GM21737 (cell line): Measurements from ENCODE around the gene KAZN.

Source experiments
- ATAC-seq: cut with Tn5 transposase; IDR thresholded peaks from one replicate; pipeline ENCODE4 v1.9.1; 2021; ENCODE audit warnings: mild to moderate bottlenecking, moderate library complexity; ENCODE audit not compliant: unreplicated experiment

KAZN gene

GRCh38 chr1:14875524-14876509 is 277.3 kb downstream of the KAZN start:
- ATAC-seq: no peak

- ATAC-seq: no peak
Measured at GRCh38 chr1:14876747-14877146, 278.3 kb downstream of the KAZN start.

GRCh38 chr1:14877224-14877623 is 278.7 kb downstream of the KAZN start:
- no peak for ATAC-seq

- no peak for ATAC-seq
Measured at GRCh38 chr1:14878124-14878523, 279.6 kb downstream of the KAZN start.

GRCh38 chr1:14878951-14879350 is 280.5 kb downstream of the KAZN start:
- no peak for ATAC-seq

- ATAC-seq: no peak
Measured at GRCh38 chr1:14880456-14881316, 282.2 kb downstream of the KAZN start.

GRCh38 chr1:14881775-14882672 is 283.5 kb downstream of the KAZN start:
- no peak for ATAC-seq

GRCh38 chr1:14884614-14885175 is 286.2 kb downstream of the KAZN start:
- no peak for ATAC-seq

- ATAC-seq: no peak
Measured at GRCh38 chr1:14887044-14887566, 288.6 kb downstream of the KAZN start.

GRCh38 chr1:14887764-14888350 is 289.4 kb downstream of the KAZN start:
- no peak for ATAC-seq

GRCh38 chr1:14888374-14888773 is 289.9 kb downstream of the KAZN start:
- no peak for ATAC-seq

- no peak for ATAC-seq
Measured at GRCh38 chr1:14889825-14890440, 291.4 kb downstream of the KAZN start.

GRCh38 chr1:14891991-14892390 is 293.5 kb downstream of the KAZN start:
- no peak for ATAC-seq

GRCh38 chr1:14894811-14895560 is 296.5 kb downstream of the KAZN start:
- ATAC-seq: no peak

GRCh38 chr1:14895727-14896126 is 297.2 kb downstream of the KAZN start:
- ATAC-seq: no peak

GRCh38 chr1:14896381-14897079 is 298.0 kb downstream of the KAZN start:
- ATAC-seq: no peak

- no peak for ATAC-seq
Measured at GRCh38 chr1:14897080-14897449, 298.6 kb downstream of the KAZN start.

GRCh38 chr1:14897547-14897946 is 299.1 kb downstream of the KAZN start:
- ATAC-seq: no peak
